ENCODE measurements around the gene PRTN3.
A peak's percentile ranks its signal among the peaks of the same experiment; 100 is the strongest.

Gene PRTN3
- 0.22 to 0.41 reads per million in 2 donors for total RNA-seq

- no peak for DNase-seq
These were observed at the start of gene PRTN3 for GRCh38 chr19:840519-841206. PRTN3 (plus strand) TSS chr19:840999; CDS start chr19:841009, 10 bp downstream.

- DNase-seq, result no peak
These were observed 49.7 kb upstream of the PRTN3 start for GRCh38 chr19:791007-791566.

- DNase-seq, result no peak
These were observed 49.1 kb upstream of the PRTN3 start for GRCh38 chr19:791567-792305.

- DNase-seq, result no peak
These were observed 48.4 kb upstream of the PRTN3 start for GRCh38 chr19:792306-792885.

- DNase-seq, result no peak
These were observed 47.0 kb upstream of the PRTN3 start for GRCh38 chr19:793806-794205.

- DNase-seq, result no peak
These were observed 45.7 kb upstream of the PRTN3 start for GRCh38 chr19:795073-795611.

- no peak for DNase-seq
These were observed 44.9 kb upstream of the PRTN3 start for GRCh38 chr19:795691-796581.

GRCh38 chr19:796692-797527, 43.9 kb upstream of the PRTN3 start, which contains the start of gene PTBP1:
PTBP1 (plus strand) TSS chr19:797452; CDS start chr19:797498, 46 bp downstream.
- peak; percentile 100 for DNase-seq

GRCh38 chr19:797528-798414, 43.0 kb upstream of the PRTN3 start:
- peak; percentile 82 for DNase-seq

GRCh38 chr19:798415-799075, 42.3 kb upstream of the PRTN3 start:
- DNase-seq, result no peak

- no peak for DNase-seq
These were observed 41.5 kb upstream of the PRTN3 start for GRCh38 chr19:799076-799881.

GRCh38 chr19:800360-801029, 40.3 kb upstream of the PRTN3 start:
- no peak for DNase-seq

- DNase-seq, result no peak
These were observed 39.6 kb upstream of the PRTN3 start for GRCh38 chr19:801030-801860.

- no peak for DNase-seq
These were observed 38.8 kb upstream of the PRTN3 start for GRCh38 chr19:801861-802497.

- no peak for DNase-seq
These were observed 38.2 kb upstream of the PRTN3 start for GRCh38 chr19:802498-803098.

GRCh38 chr19:803099-803561, 37.7 kb upstream of the PRTN3 start:
- no peak for DNase-seq
